Mucosa of descending colon (tissue), 3 donors: ENCODE measurements around the gene CIPC. TPM values are rescaled to one million over a fixed set of nuclear protein-coding genes. Genes with fewer than 3 reads are reported as not detected.

Source experiments
- ATAC-seq: fragments of 200-7000 bp; cut with Tn5 transposase; one replicate; pipeline ENCODE4 v1.9.1; 2020; ENCODE audit warnings: mild to moderate bottlenecking, moderate library complexity
- DNase-seq, 3 donors: peaks; one replicate each; pipeline ENCODE4 v3.0.0-alpha.2; 2020
- H3K36me3 ChIP-seq: fragments of 200-600 bp; one replicate; pipeline ENCODE4 v1.8.0; 2021; ENCODE audit warnings: low read depth, mild to moderate bottlenecking
- H3K4me1 ChIP-seq: fragments of 200-600 bp; one replicate; pipeline ENCODE4 v1.8.0; 2021; ENCODE audit warnings: low read depth, mild to moderate bottlenecking
- H3K4me3 ChIP-seq: fragments of 200-600 bp; one replicate; pipeline ENCODE4 v1.8.0; 2021; ENCODE audit warnings: mild to moderate bottlenecking
- H3K9me3 ChIP-seq: fragments of 200-600 bp; one replicate; pipeline ENCODE4 v1.8.0; 2021; ENCODE audit warnings: mild to moderate bottlenecking
- CTCF ChIP-seq: fragments of 200-600 bp; IDR thresholded peaks from one replicate; pipeline ENCODE4 v1.8.0; 2022; ENCODE audit warnings: antibody characterized with exemption, mild to moderate bottlenecking
- intact Hi-C, 2 donors: fragments of 100-400 bp; cut with DNase I in 1 of 2; cut with micrococcal nuclease in 1 of 2; formaldehyde crosslinking; loops; one replicate each; pipeline versions ENCODE4 v1.11.0 to v1.11.1; 2022; cut with DNase I, micrococcal nuclease
- total RNA-seq, 3 donors: library from RNA; stranded (reverse); fragmentation: NEBNext Ultra II Directional in 2 of 3; extraction: Animal tissue kit (Norgen Biotek cat#: 25700) in 2 of 3; gene quantifications; one replicate each; pipeline versions ENCODE4 v1.2.1 to v1.2.4, GENCODE V29; 2021 to 2023
- donor health status: DM: no; HTN: no; CAD: no; lungs with moderate emphysema.
- donor health status: DM: no; HTN: no; CAD: no.
- donor health status: DM: no; HTN: yes; CAD: no.

CIPC gene
- total RNA-seq, 3 donors from 2014 or later, result 45.7 to 84.9 (median 61.0) TPM

- intact Hi-C loops, result no loop called here
- H3K4me3 ChIP-seq, result no peak overlapping the region
- no peak for ATAC-seq
- no peak for DNase-seq
- H3K4me1 ChIP-seq, result peaks cover 9% of the 10 kb centered on the region
- no peaks in the 10 kb centered on the region for H3K36me3 ChIP-seq
- H3K9me3 ChIP-seq, result peaks cover 7% of the 10 kb centered on the region
- no peak for TF ChIP-seq CTCF
Measured at GRCh38 chr14:77055306-77055705, 42.8 kb upstream of the CIPC start.

- no peak for ATAC-seq
- intact Hi-C loops, result no loop called here
- TF ChIP-seq CTCF, result no peak
Measured at GRCh38 chr14:77055981-77056380, 42.1 kb upstream of the CIPC start.

GRCh38 chr14:77058117-77058516 lies 39.9 kb upstream of the CIPC start:
- H3K36me3 ChIP-seq, result no peaks in the 10 kb centered on the region
- peaks cover 7% of the 10 kb centered on the region for H3K9me3 ChIP-seq
- intact Hi-C loops, result no loop called here
- DNase-seq (no peak), ATAC-seq (no peak)
- peaks cover 2% of the 10 kb centered on the region for H3K4me1 ChIP-seq
- no peak for TF ChIP-seq CTCF
- no peak overlapping the region for H3K4me3 ChIP-seq

More at GRCh38 chr14:77055981-77056380, 42.1 kb upstream of the CIPC start:
- no peak overlapping the region for H3K4me3 ChIP-seq
- H3K4me1 ChIP-seq, result peaks cover 9% of the 10 kb centered on the region
- H3K36me3 ChIP-seq, result no peaks in the 10 kb centered on the region
- DNase-seq, result no peak
- peaks cover 7% of the 10 kb centered on the region for H3K9me3 ChIP-seq

GRCh38 chr14:77058785-77059184 lies 39.3 kb upstream of the CIPC start:
- peaks cover 7% of the 10 kb centered on the region for H3K9me3 ChIP-seq
- no peak for TF ChIP-seq CTCF
- ATAC-seq (no peak), DNase-seq (no peak)
- H3K36me3 ChIP-seq, result no peaks in the 10 kb centered on the region
- intact Hi-C loops, result no loop called here
- no peak overlapping the region for H3K4me3 ChIP-seq
- H3K4me1 ChIP-seq, result no peaks in the 10 kb centered on the region

GRCh38 chr14:77059276-77059915 lies 38.7 kb upstream of the CIPC start:
- Histone ChIP-seq H3K4me1 (no peaks in the 10 kb centered on the region), H3K9me3 (peaks cover 7% of the 10 kb centered on the region), H3K36me3 (no peaks in the 10 kb centered on the region), H3K4me3 (no peak overlapping the region)
- no peak for TF ChIP-seq CTCF
- intact Hi-C loops, result no loop called here
- DNase-seq (no peak), ATAC-seq (peak; percentile 34)
